Bronchial epithelial cell (primary cell): ENCODE measurements around the gene BRD4. TPM values are rescaled to one million over a fixed set of nuclear protein-coding genes. Genes with fewer than 3 reads are reported as not detected.

Experiments
- DNase-seq: peaks from one replicate; pipeline ENCODE4 v3.0.0-alpha.2; 2010; ENCODE audit warnings: low read depth
- FAIRE-seq: peaks from 2 replicates; lab custom pipeline; 2011; peaks lifted over from hg19 to GRCh38; lab: Jason Lieb, UNC
- H3K27me3 ChIP-seq: 2 replicates; pipeline ENCODE4 v1.5.1; 2011; ENCODE audit warnings: low read length; ENCODE audit not compliant: control insufficient read depth, insufficient read depth
- H3K36me3 ChIP-seq: 2 replicates; pipeline ENCODE4 v1.5.1; 2011; ENCODE audit warnings: low read length; ENCODE audit not compliant: control insufficient read depth, insufficient read depth
- H3K4me3 ChIP-seq: 2 replicates; pipeline ENCODE4 v1.5.1; 2011; ENCODE audit warnings: mild to moderate bottlenecking, low read depth, low read length, control low read depth
- CTCF ChIP-seq: IDR thresholded peaks from 2 replicates; pipeline ENCODE4 v1.5.1; 2011; ENCODE audit warnings: mild to moderate bottlenecking, moderate library complexity, low read length, control low read depth, inconsistent platforms; ENCODE audit not compliant: insufficient read depth, severe bottlenecking
- total RNA-seq: library from RNA; depleted of rRNA; stranded (reverse); fragments of >200 nt; gene quantifications from 2 replicates; pipeline ENCODE4 v1.2.1, GENCODE V29; 2014

Gene BRD4
- total RNA-seq, 1 donor from 2014 or later = 12.1 TPM

DNA sequence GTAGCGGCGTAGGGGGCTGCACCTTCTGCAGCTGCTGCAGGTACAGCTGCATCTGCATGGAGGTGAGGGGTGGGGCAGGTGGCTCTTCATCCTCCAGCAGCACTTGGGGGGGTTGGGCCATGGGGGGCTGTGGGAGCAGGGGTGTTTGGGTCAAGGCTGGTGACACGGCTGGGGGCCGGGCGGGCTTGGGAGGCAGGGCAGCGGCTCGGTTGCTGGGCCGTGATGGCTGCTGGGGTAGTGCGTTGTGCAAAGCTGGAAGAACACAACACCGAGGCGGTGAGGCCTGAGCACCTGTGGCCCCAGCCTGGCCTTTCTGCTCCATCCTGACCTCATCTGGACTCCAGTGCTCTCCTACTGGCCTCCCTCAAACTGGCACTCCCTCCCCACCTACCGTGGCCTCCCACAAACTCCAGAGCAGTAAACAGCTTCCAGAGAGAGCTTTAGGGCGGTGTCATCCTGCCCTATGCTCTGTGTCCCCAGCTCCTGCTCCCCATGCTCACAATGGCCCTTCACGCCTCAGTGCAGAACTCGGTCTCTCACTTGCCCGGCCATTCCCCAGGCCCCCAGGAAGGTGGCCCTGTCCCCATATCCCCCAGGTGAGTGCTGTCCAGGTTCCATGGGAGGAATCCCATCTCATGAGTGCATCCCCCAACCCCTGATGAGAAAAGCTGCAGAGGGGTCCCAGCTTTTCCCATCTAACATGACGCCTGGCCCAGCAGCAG lies 88.9 kb downstream of the BRD4 start:
- DNase-seq (no peak), FAIRE-seq (no peak)
- TF ChIP-seq CTCF = no peak
- no peaks in the 10 kb centered on the region for H3K27me3 ChIP-seq
- H3K4me3 ChIP-seq = no peak overlapping the region
- peaks cover 65% of the 10 kb centered on the region for H3K36me3 ChIP-seq

GRCh38 chr19:15241259-15241910 lies 91.0 kb downstream of the BRD4 start:
- peaks cover 62% of the 10 kb centered on the region for H3K36me3 ChIP-seq
- no peak for FAIRE-seq

GRCh38 chr19:15240515-15240914 lies 91.8 kb downstream of the BRD4 start:
- Histone ChIP-seq H3K27me3 (no peaks in the 10 kb centered on the region), H3K4me3 (no peak overlapping the region), H3K36me3 (peaks cover 57% of the 10 kb centered on the region)
- FAIRE-seq (no peak), DNase-seq (no peak)
- TF ChIP-seq CTCF = no peak

More at GRCh38 chr19:15241259-15241910, 91.0 kb downstream of the BRD4 start:
- H3K4me3 ChIP-seq = no peak overlapping the region
- no peak for TF ChIP-seq CTCF
- H3K27me3 ChIP-seq = no peaks in the 10 kb centered on the region
- no peak for DNase-seq

GRCh38 chr19:15239337-15239949 lies 92.9 kb downstream of the BRD4 start:
- DNase-seq = no peak
- TF ChIP-seq CTCF = no peak
- no peaks in the 10 kb centered on the region for H3K27me3 ChIP-seq
- FAIRE-seq = no peak
- peaks cover 49% of the 10 kb centered on the region for H3K36me3 ChIP-seq
- no peak overlapping the region for H3K4me3 ChIP-seq

DNA sequence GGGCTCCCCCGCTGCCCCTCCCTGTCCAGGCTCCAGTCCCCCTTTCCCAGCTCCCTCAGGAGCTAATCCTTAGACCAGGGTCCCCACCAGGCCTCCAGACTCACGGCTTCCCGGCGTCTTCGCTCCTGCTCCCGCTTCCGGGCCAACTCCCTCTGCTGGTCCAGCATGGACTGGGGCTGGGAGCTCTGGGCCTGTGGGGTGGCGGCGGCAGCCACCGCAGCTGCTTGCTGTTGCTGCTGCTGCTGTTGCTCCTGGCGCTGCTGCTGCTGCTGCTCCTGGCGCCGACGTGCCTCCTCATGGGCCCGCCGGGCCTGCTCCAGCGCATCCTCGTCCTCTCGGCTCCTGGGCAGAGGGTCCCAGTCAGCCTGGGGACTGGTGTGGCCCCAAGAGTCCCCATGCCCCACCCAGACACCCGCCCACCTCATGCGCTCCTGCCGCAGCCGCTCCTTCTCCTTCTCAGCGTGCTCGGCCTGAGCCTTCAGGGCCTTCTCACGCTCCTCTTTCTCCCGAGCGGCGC lies 93.6 kb downstream of the BRD4 start:
- DNase-seq (no peak), FAIRE-seq (no peak)
- Histone ChIP-seq H3K36me3 (peaks cover 45% of the 10 kb centered on the region), H3K4me3 (no peak overlapping the region), H3K27me3 (no peaks in the 10 kb centered on the region)
- TF ChIP-seq CTCF = no peak
